ENCODE measurements around the gene IMMP2L.

Gene IMMP2L

DNA sequence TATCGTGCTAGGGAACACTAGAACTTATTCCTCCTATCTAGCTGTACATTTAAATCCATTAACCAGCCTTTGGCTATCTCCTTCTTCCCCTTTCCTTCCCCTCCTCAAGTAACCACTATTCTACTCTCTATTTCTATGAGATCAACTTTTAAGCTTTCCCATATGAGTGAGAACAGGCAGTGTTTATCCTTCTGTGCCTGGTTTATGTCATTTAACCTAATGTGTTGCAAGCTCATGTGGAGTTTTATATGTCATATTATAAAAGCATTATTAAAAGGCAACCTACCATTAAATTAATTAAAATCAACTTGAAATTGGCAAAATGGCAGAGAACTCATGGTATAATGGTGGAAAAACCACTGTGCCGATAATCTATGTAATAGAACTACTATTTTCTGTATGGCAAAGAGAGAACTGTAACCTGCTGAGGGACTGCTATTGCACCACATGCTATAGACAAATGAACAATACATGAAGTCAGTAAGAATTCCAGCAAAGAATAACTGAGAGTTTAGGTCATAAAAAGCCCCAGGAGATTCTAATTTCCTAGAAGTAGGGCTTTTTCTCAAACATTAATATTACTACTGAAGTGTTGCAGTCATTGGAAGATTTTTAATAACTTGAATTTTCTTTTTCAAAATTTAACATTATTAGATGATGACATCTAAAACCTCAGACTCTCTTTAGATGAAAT, 389.6 kb downstream of the IMMP2L start:
- no peak for DNase-seq (ENCODE audit: low read depth)
- H3K4me3 ChIP-seq (ENCODE audit: low read length) = no peak overlapping the region
- TF ChIP-seq, protein P1, sequence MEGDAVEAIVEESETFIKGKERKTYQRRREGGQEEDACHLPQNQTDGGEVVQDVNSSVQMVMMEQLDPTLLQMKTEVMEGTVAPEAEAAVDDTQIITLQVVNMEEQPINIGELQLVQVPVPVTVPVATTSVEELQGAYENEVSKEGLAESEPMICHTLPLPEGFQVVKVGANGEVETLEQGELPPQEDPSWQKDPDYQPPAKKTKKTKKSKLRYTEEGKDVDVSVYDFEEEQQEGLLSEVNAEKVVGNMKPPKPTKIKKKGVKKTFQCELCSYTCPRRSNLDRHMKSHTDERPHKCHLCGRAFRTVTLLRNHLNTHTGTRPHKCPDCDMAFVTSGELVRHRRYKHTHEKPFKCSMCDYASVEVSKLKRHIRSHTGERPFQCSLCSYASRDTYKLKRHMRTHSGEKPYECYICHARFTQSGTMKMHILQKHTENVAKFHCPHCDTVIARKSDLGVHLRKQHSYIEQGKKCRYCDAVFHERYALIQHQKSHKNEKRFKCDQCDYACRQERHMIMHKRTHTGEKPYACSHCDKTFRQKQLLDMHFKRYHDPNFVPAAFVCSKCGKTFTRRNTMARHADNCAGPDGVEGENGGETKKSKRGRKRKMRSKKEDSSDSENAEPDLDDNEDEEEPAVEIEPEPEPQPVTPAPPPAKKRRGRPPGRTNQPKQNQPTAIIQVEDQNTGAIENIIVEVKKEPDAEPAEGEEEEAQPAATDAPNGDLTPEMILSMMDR (conservative IDR thresholded peaks at IDR 0.05; ENCODE audit: low read depth, low read length) = no peak

DNA sequence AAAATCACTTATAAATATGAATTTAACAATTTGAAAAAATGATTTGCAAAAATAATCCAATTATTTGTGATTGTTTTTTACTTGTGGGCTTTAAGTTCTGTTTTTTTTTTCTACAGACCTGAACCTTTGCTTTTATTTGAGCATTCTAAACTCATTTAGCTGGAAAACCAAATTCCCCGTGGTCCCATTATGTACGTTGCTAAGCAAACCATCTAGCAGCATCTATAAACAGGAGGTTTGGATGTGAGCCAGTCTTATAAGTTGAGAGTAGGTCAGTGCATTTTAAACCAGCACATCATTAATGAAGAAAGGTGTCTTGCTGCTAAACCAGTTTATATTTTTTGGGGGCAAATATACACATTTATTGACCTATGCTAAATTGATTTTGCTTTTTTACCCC, 394.1 kb downstream of the IMMP2L start:
- H3K4me3 ChIP-seq (ENCODE audit: low read length) = no peak overlapping the region
- DNase-seq (ENCODE audit: low read depth) = peak; percentile 24
- TF ChIP-seq, protein P1 (conservative IDR thresholded peaks at IDR 0.05; ENCODE audit: low read depth, low read length) = no peak

DNA sequence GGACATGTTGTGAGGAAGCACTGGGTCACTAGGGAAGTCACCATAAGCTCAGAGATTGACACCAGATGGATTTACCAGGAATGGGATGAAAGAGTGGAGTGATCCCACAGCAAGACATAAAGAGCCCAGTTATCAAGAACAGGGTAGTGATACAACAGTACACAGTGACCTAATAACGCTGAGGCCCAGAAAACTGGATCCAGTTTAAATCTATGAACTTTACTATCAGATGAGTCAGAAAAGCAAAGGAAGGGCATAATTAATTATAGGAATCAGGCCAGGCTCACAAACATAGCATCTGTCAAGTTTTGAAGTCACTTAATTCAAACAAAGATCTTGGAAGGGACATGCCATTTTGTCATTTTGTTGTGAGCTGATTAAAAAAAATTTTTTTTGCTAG, 397.9 kb downstream of the IMMP2L start:
- TF ChIP-seq, protein P1 (conservative IDR thresholded peaks at IDR 0.05; ENCODE audit: low read depth, low read length) = no peak

DNA sequence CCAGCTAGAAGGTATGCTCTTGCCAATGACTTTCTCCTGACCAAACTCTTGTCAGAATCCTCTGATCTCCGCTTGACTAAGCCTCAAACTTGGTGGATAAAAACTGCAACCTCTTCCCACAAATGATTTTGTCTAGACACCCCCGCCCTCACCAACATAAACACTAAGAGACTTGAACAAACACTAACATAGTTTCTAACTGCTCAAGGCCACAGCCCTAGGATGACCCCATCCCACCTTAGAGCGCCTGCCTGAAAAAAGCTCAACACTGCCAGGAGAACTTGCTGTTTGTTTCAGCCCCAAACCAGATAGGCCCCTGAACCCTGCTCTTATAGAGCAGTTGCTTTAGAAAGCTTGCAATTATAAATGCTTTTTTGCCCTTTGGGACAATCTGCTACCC, 399.6 kb downstream of the IMMP2L start:
- H3K4me3 ChIP-seq (ENCODE audit: low read length) = no peak overlapping the region
- DNase-seq (ENCODE audit: low read depth) = no peak
- TF ChIP-seq, protein P1 (conservative IDR thresholded peaks at IDR 0.05; ENCODE audit: low read depth, low read length) = no peak

More for the DNA sequence above, 397.9 kb downstream of the IMMP2L start:
- DNase-seq (ENCODE audit: low read depth) = no peak
- no peak overlapping the region for H3K4me3 ChIP-seq (ENCODE audit: low read length)

DNA sequence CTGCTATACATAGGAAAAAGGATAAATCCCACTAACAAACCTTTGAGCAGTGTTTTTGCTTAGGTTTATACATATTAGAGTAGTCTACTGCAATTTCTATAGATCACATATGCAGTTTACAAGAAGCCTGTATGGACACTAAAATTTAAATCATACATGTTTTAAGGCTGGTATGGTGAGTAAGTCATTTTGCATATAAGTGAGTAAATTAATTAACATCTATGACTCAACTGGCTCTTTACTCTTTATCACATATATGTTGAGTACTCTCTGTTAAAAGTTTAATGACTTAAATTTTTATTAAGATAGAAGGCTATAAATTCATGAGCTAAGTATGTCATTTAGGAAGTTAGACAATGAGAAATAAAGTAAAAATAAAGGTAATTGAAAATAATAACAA, 402.0 kb downstream of the IMMP2L start:
- no peak for DNase-seq (ENCODE audit: low read depth)
- no peak overlapping the region for H3K4me3 ChIP-seq (ENCODE audit: low read length)
- TF ChIP-seq, protein P1 (conservative IDR thresholded peaks at IDR 0.05; ENCODE audit: low read depth, low read length) = no peak

DNA sequence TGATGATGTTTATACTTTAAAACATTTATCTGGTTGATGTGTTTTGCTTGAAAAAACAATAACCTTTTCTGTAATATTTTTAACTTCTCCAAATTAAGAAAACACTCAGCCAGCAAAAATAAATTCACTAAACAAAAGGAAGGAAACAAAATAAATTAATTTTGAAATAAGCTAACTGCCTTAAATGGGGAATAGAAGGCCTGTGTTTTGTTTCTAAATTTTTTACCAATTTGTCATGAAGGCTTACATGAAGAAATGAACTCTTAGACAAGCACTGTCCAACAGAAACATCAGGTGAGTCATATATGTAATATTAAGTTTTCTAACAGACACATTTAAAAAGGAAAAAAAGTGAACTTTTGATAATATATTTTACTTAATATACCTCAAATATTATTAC, 402.9 kb downstream of the IMMP2L start:
- no peak overlapping the region for H3K4me3 ChIP-seq (ENCODE audit: low read length)
- TF ChIP-seq, protein P1 (conservative IDR thresholded peaks at IDR 0.05; ENCODE audit: low read depth, low read length) = no peak
- no peak for DNase-seq (ENCODE audit: low read depth)

DNA sequence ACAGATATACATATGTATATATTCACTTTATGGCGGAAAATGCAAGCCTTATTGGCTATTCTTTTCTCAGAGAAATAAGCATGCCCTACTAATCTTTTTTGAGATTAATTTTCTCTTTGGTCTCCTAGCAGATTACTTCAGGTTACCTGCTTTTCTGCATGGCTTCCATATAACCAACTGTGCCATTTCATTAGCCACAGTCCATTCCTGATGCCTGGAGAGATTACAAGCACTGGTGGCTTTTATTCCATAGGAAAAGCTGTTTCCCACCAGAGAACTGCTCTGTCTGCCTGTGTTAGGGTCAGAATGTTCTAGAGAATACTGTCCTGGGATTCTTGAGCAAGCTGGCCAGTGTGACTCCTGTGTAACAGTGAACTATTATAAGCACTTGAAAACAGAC, 411.6 kb downstream of the IMMP2L start:
- H3K4me3 ChIP-seq (ENCODE audit: low read length) = no peak overlapping the region
- TF ChIP-seq, protein P1 (conservative IDR thresholded peaks at IDR 0.05; ENCODE audit: low read depth, low read length) = no peak
- DNase-seq (ENCODE audit: low read depth) = no peak

Data from retinal pigment epithelial cell (primary cell).